Measurements from ENCODE around the gene CMTM2.

Gene CMTM2, protein sequence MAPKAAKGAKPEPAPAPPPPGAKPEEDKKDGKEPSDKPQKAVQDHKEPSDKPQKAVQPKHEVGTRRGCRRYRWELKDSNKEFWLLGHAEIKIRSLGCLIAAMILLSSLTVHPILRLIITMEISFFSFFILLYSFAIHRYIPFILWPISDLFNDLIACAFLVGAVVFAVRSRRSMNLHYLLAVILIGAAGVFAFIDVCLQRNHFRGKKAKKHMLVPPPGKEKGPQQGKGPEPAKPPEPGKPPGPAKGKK

DNA sequence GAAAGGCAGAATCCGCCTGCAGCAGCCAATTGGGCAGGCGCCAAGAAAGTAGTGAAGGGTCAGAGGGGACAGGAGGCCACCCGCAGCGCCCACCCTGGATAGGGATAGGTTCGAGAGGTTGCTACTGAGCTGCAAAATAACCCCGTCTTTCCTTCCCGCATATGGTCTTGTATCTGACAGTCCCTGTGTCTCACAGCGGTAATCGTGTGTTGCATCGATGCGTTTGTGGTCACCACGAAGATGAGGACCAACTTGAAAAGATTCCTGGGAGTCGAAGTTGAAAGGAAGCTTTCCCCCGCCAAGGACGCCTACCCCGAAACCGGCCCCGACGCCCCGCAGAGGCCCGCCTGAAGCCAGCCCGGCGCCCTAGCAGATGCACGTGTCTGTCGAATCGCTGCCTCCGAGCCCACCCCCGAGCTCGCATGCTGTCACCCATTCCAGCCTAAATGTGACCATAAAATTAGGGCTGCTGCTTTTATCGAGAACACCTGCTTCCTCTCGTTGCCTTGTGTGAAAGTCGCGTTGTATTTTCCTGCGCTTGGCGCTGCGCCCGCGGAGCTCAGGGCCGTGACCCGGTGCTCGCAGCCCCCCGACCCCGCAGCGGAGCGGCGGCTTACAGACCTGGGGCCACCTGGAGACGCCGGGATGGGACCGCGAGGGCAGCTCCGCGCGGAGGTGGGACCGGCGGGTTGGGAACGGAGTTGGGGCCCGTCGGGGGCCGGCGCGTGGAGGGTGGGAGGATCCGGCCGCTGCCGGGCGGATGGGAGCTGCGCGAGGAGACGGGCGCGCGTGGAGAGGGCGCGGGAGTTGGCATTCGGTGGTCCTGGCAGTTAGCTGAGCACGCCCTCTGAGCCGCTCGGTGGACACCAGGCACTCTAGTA is at the start of gene CMTM2:
Gene CMTM2 (plus strand): TSS at position 813 of the 881 bp plus-strand sequence. CDS start 145 bp downstream, outside the sequence.
- DNase-seq (ENCODE audit: insufficient read length, low spot score) (no peak), FAIRE-seq (no peak)
- TF ChIP-seq, protein P1, sequence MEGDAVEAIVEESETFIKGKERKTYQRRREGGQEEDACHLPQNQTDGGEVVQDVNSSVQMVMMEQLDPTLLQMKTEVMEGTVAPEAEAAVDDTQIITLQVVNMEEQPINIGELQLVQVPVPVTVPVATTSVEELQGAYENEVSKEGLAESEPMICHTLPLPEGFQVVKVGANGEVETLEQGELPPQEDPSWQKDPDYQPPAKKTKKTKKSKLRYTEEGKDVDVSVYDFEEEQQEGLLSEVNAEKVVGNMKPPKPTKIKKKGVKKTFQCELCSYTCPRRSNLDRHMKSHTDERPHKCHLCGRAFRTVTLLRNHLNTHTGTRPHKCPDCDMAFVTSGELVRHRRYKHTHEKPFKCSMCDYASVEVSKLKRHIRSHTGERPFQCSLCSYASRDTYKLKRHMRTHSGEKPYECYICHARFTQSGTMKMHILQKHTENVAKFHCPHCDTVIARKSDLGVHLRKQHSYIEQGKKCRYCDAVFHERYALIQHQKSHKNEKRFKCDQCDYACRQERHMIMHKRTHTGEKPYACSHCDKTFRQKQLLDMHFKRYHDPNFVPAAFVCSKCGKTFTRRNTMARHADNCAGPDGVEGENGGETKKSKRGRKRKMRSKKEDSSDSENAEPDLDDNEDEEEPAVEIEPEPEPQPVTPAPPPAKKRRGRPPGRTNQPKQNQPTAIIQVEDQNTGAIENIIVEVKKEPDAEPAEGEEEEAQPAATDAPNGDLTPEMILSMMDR (IDR thresholded peaks at IDR 0.05; ENCODE audit: insufficient read depth, missing control alignments), result no peak

DNA sequence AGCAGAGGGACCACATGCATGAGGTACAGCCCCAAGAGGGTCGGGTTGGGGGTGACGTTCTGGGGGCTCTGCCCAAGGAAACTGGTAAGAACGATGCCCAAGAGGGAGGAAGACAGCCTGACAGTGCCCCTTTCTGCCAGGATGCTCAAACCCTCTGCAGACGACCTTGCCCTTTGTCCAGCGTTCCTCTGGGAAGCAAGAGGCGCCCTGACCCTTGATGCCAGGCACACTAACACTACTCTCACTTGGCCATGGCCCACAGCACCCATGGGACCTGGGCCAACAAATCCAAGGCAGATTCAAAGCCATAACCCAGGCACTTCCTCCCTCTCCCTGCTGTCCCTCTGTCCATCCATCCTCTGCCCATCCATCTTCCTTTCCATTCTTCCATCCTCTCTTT is 49.8 kb upstream of the CMTM2 start:
- FAIRE-seq, result no peak
- TF ChIP-seq, protein P1 (IDR thresholded peaks at IDR 0.05; ENCODE audit: insufficient read depth, missing control alignments), result no peak

DNA sequence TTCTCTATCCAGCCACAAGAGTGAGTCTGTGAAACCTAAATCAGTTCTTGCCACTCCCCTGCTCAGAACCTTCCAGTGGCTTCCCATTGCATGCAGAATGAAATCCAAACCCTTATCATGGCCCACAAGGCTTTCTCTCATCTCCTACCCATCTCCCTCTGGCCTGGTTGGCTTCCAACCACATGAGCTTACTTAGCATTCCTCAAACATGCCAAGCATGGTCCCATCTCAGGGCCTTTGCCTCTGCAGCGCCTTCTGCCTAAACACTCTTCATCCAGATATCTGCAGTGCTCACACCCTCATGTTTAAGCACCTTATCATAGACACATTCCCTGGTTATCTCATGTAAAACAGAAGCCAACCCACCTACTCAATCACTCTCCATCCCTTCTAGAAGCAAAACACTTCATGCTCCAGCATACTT is 44.9 kb upstream of the CMTM2 start:
- DNase-seq (ENCODE audit: insufficient read length, low spot score), result no peak
- TF ChIP-seq, protein P1 (IDR thresholded peaks at IDR 0.05; ENCODE audit: insufficient read depth, missing control alignments), result no peak
- FAIRE-seq, result no peak

More for the DNA sequence above, 49.8 kb upstream of the CMTM2 start:
- no peak for DNase-seq (ENCODE audit: insufficient read length, low spot score)

DNA sequence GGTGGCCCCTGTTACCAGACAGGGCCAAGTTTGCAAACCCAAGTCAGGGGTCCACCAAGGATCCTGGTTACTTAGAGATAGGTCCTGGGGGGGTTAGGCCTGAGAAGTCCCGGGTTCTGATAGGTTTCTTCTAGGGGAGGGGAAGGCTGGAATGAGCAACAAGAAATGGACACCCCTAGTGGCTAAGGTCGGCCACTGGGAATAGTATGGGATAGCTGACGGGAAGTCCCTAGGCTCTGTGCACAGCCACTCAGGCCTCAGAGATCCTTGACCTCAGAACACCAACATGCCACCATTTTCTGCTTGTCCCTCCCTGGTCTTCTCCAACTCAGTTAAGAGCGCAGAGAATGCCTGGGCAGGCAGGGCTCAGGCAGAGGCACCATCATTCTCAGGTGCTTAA is 42.7 kb upstream of the CMTM2 start:
- FAIRE-seq (no peak), DNase-seq (ENCODE audit: insufficient read length, low spot score) (no peak)
- TF ChIP-seq, protein P1 (IDR thresholded peaks at IDR 0.05; ENCODE audit: insufficient read depth, missing control alignments), result no peak

DNA sequence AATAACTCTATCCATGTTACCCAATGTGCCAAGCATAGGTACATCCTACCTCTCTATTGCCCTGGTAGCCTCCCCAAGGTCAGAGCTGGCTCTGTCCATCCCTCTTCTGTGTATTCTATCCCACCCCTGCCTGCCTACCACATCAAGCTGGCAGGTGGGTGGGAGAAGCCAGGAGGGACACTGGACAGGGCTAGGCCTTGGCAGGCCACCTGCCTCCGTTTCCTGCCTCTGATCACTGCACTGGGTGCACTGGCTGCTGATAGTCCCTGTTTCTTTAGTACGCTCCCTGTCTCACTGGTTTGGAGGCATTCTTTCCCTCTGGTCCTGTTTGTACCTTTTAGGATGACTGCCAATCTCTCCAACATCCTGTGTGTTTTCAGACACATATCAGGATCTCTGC is 42.0 kb upstream of the CMTM2 start:
- no peak for FAIRE-seq
- no peak for DNase-seq (ENCODE audit: insufficient read length, low spot score)
- TF ChIP-seq, protein P1 (IDR thresholded peaks at IDR 0.05; ENCODE audit: insufficient read depth, missing control alignments), result no peak

DNA sequence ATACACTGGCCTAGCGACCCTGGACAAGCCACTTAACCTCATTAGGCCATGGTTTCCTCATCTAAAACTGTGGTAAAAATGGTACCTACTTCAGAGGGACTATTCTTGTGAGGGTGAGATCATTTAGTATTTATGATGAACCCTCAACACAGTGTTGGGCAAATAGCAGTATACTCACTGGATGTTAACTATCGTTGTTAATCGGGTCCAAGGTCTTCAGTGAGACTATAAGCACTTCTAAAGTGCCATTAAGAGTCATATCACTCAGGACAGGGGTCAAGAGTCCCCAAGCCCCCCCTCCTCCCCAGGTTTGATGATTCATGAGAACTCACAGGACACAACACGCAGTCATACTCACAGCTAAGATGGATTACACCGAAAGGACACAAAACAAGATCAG is 40.4 kb upstream of the CMTM2 start:
- DNase-seq (ENCODE audit: insufficient read length, low spot score), result no peak
- TF ChIP-seq, protein P1 (IDR thresholded peaks at IDR 0.05; ENCODE audit: insufficient read depth, missing control alignments), result no peak
- no peak for FAIRE-seq

Measured in D721Med (cell line).